ENCODE measurements around the gene MOB3A. TPM values are rescaled to one million over a fixed set of nuclear protein-coding genes. Genes with fewer than 3 reads are reported as not detected.

Gene MOB3A
- total and polyA plus RNA-seq, 2 of the 8 experiments (the other 6 are each of a cell fraction or from before 2014, with no cell fraction given), result 9.2 to 9.6 TPM

GRCh38 chr19:2144190-2144589 lies 48.1 kb upstream of the MOB3A start:
- Histone ChIP-seq H4K20me1 (replicated peaks in 1 of 2; ENCODE audit: control insufficient read depth in 1 of 2, insufficient read depth in 2 of 2, low read length in 2 of 2) (peaks cover 32 to 39% of the 10 kb centered on the region in 2 experiments), H2BK120ac (replicated peaks; ENCODE audit: low read depth, low read length) (no peak overlapping the region), H4K8ac (ENCODE audit: extremely low read depth, insufficient read depth, low read length) (no peak overlapping the region), H3K4ac (replicated peaks; ENCODE audit: insufficient read length, low read depth, low read length) (no peak overlapping the region), H2AFZ (ENCODE audit: low read length) (no peak overlapping the region), H3K27ac (ENCODE audit: low read depth, low read length) (no peak overlapping the region), H3K79me2 (ENCODE audit: control insufficient read depth in 1 of 2, insufficient read depth in 2 of 2, low read length in 2 of 2) (peaks cover 39 to 97% of the 10 kb centered on the region in 2 experiments), H2BK12ac (ENCODE audit: low read depth, low read length) (no peak overlapping the region), H3K4me1 (replicated peaks in 1 of 4; ENCODE audit: control insufficient read depth in 3 of 4, insufficient read depth in 4 of 4, low read length in 3 of 4) (peaks cover 0 to 2% (median 0%) of the 10 kb centered on the region in 4 experiments; a peak in 2 of 7 replicates), H3K4me2 (ENCODE audit: insufficient read depth in 1 of 2, low read depth in 2 of 2, low read length in 2 of 2) (no peak overlapping the region), H3K9me3 (ENCODE audit: insufficient read depth in 2 of 2, low read depth in 1 of 2, low read length in 1 of 2) (no peaks in the 10 kb centered on the region), H3K14ac (ENCODE audit: insufficient read length) (no peak overlapping the region), H2BK20ac (ENCODE audit: low read length) (no peak overlapping the region), H4K5ac (ENCODE audit: insufficient read length, low read depth, low read length) (no peak overlapping the region), H2BK5ac (ENCODE audit: low read depth, low read length) (no peak overlapping the region), H3K23me2 (ENCODE audit: low read depth, low read length) (no peaks in the 10 kb centered on the region), H2AK5ac (ENCODE audit: low read depth, low read length) (no peak overlapping the region), H3K23ac (ENCODE audit: insufficient read length) (no peak overlapping the region), H3K36me3 (ENCODE audit: control insufficient read depth in 2 of 4, insufficient read depth in 4 of 4, low read length in 3 of 4) (peaks cover 0 to 7% (median 2%) of the 10 kb centered on the region in 4 experiments; a peak in 5 of 8 replicates), H3K9ac (replicated peaks in 1 of 4; ENCODE audit: extremely low read depth in 1 of 4, low read depth in 3 of 4, low read length in 3 of 4) (no peak overlapping the region), H3K27me3 (replicated peaks in 1 of 4; ENCODE audit: control insufficient read depth in 3 of 4, extremely low read depth in 1 of 4, insufficient read depth in 3 of 4, low read length in 3 of 4) (no peaks in the 10 kb centered on the region; a peak in 1 of 7 replicates), H3K4me3 (ENCODE audit: extremely low read depth in 1 of 4, insufficient read depth in 2 of 4, low read depth in 3 of 4, low read length in 4 of 4) (no peak overlapping the region), H3K18ac (ENCODE audit: extremely low read depth, low read length) (no peak overlapping the region), H4K91ac (replicated peaks; ENCODE audit: insufficient read length, low read length) (no peak overlapping the region), H3K56ac (replicated peaks; ENCODE audit: insufficient read length, low read depth, low read length) (no peak overlapping the region), H2BK15ac (ENCODE audit: low read length) (no peak overlapping the region), H3K79me1 (ENCODE audit: low read depth, low read length) (peaks cover 6% of the 10 kb centered on the region)
- ChIA-PET POLR2A (ENCODE audit: partially characterized antibody) (interaction anchor here (1.0 to 1.5 kb wide), 2 partner anchors 12 to 21 kb away, joined by 3 to 4 read pairs; no protein-coding TSS in a partner anchor), CTCF (ENCODE audit: partially characterized antibody) (interaction anchor here (0.6 to 1.9 kb wide), 4 partner anchors 11 to 539 kb away, joined by 3 to 8 read pairs (median 4); no protein-coding TSS in a partner anchor)
- 92% methylated on average over 13 of the region's 15 CpGs; no CpG with 5 or more reads in 1 of the 2 experiments for WGBS, 2 experiments (ENCODE audit: extremely low coverage in 1 of 2, insufficient coverage in 1 of 2, insufficient read length in 1 of 2, insufficient replicate concordance in 2 of 2, low coverage in 1 of 2, low lambda C conversion rate in 2 of 2, missing lambda C conversion rate in 1 of 2)
- FAIRE-seq (no peak), DNase-seq (ENCODE audit: low read depth in 1 of 2, low spot score in 2 of 2) (no peak)

Measured in H1 (cell line).